Nephron (organoid): ENCODE measurements around the gene MCOLN3.

Experiments
- H3K27ac Mint-ChIP-seq, 3 experiments: 2 replicates each; pipeline ENCODE4 v1.8.0; 2020; ENCODE audit warnings: mixed read lengths in 3 of 3, mild to moderate bottlenecking in 2 of 3, moderate library complexity in 1 of 3
- H3K27me3 Mint-ChIP-seq: 2 replicates; pipeline ENCODE4 v1.8.0; 2021; ENCODE audit warnings: low read depth, mild to moderate bottlenecking, moderate library complexity, mixed read lengths
- H3K36me3 Mint-ChIP-seq: 2 replicates; pipeline ENCODE4 v1.8.0; 2020; ENCODE audit warnings: low read depth, mixed read lengths
- H3K4me1 Mint-ChIP-seq: 2 replicates; pipeline ENCODE4 v1.8.0; 2020; ENCODE audit warnings: mixed read lengths
- H3K4me3 Mint-ChIP-seq, 3 experiments: 2 replicates each; pipeline ENCODE4 v1.8.0; 2020; ENCODE audit warnings: mild to moderate bottlenecking in 3 of 3, mixed read lengths in 3 of 3, moderate library complexity in 2 of 3
- H3K9me3 Mint-ChIP-seq: 2 replicates; pipeline ENCODE4 v1.8.0; 2020; ENCODE audit warnings: mixed read lengths
- TF ChIP-seq, protein P1 (sequence below), 3 experiments: fragments of 200-600 bp; sonication (generic); IDR thresholded peaks; one replicate each; pipeline ENCODE4 v1.5.0; 2021; ENCODE audit warnings: antibody characterized with exemption in 3 of 3; ENCODE audit not compliant: unreplicated experiment in 3 of 3

MCOLN3 gene

DNA sequence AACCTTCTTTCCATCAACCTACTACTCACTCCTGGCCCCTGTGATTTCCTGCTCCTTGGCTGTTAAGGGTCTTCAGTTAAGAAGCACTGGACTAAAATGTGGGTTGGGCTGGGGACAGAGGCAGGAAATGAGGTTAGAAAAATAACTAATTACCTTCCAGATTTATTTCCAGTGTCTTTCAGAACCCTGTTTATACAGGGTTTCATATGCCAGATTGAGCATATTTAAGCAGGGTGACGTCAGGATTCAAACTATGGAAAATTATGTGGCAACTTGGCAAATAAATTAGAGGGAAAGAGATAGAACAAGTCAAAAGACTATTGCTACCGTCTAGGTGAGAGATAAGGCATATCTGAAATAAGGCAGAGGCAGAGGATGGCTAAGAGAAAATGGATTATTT is 11.7 kb upstream of the MCOLN3 start:
- Mint-ChIP-seq H3K27ac (no peak overlapping the region), H3K36me3 (no peaks in the 10 kb centered on the region), H3K4me3 (peak overlapping the region; percentile 20 to 74 (median 60)), H3K9me3 (no peaks in the 10 kb centered on the region), H3K4me1 (peaks cover 6% of the 10 kb centered on the region), H3K27me3 (no peaks in the 10 kb centered on the region)
- TF ChIP-seq, protein P1, sequence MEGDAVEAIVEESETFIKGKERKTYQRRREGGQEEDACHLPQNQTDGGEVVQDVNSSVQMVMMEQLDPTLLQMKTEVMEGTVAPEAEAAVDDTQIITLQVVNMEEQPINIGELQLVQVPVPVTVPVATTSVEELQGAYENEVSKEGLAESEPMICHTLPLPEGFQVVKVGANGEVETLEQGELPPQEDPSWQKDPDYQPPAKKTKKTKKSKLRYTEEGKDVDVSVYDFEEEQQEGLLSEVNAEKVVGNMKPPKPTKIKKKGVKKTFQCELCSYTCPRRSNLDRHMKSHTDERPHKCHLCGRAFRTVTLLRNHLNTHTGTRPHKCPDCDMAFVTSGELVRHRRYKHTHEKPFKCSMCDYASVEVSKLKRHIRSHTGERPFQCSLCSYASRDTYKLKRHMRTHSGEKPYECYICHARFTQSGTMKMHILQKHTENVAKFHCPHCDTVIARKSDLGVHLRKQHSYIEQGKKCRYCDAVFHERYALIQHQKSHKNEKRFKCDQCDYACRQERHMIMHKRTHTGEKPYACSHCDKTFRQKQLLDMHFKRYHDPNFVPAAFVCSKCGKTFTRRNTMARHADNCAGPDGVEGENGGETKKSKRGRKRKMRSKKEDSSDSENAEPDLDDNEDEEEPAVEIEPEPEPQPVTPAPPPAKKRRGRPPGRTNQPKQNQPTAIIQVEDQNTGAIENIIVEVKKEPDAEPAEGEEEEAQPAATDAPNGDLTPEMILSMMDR (IDR thresholded peaks at IDR 0.05; ENCODE audit: unreplicated experiment in 3 of 3): no peak

GRCh38 chr1:85059563-85059962 is 11.3 kb upstream of the MCOLN3 start:
- no peaks in the 10 kb centered on the region for H3K9me3 Mint-ChIP-seq
- H3K36me3 Mint-ChIP-seq: no peaks in the 10 kb centered on the region
- TF ChIP-seq, protein P1 (IDR thresholded peaks at IDR 0.05; ENCODE audit: unreplicated experiment in 3 of 3): no peak
- no peak overlapping the region for H3K27ac Mint-ChIP-seq
- no peaks in the 10 kb centered on the region for H3K27me3 Mint-ChIP-seq
- H3K4me3 Mint-ChIP-seq: peak overlapping the region in 1 of 3 experiments; percentile 14
- H3K4me1 Mint-ChIP-seq: peaks cover 6% of the 10 kb centered on the region

GRCh38 chr1:85058786-85059185 is 10.5 kb upstream of the MCOLN3 start:
- Mint-ChIP-seq H3K27me3 (no peaks in the 10 kb centered on the region), H3K36me3 (no peaks in the 10 kb centered on the region), H3K4me1 (peaks cover 6% of the 10 kb centered on the region)

DNA sequence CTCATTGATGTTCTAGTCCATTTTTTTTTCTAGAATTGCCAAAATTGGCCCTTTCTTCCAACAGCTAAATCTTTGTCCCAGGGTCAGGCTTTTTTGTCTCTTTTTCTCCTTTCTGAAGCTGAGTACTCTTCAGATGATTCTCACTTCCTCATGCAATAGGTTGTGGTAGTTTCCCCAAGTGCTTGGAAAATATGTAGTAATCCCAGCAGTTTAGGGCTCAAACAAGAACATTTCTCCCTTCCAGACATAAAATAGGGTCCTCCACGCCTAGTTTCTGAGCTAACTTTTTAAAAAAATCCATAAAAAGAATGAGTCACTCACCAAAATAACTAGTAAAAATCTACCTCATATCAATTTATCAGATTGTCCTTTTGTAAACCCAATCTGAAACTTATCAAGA is 10.0 kb upstream of the MCOLN3 start:
- TF ChIP-seq, protein P1 (IDR thresholded peaks at IDR 0.05; ENCODE audit: unreplicated experiment in 3 of 3): no peak
- H3K27me3 Mint-ChIP-seq: no peaks in the 10 kb centered on the region
- no peaks in the 10 kb centered on the region for H3K36me3 Mint-ChIP-seq
- no peak overlapping the region for H3K27ac Mint-ChIP-seq
- H3K4me3 Mint-ChIP-seq: no peak overlapping the region
- no peaks in the 10 kb centered on the region for H3K9me3 Mint-ChIP-seq
- H3K4me1 Mint-ChIP-seq: peaks cover 6% of the 10 kb centered on the region

More at GRCh38 chr1:85058786-85059185, 10.5 kb upstream of the MCOLN3 start:
- Mint-ChIP-seq H3K27ac (no peak overlapping the region), H3K9me3 (no peaks in the 10 kb centered on the region), H3K4me3 (no peak overlapping the region)
- TF ChIP-seq, protein P1 (IDR thresholded peaks at IDR 0.05; ENCODE audit: unreplicated experiment in 3 of 3): no peak

- peaks cover 18% of the 10 kb centered on the region for H3K27me3 Mint-ChIP-seq
- no peaks in the 10 kb centered on the region for H3K36me3 Mint-ChIP-seq
- TF ChIP-seq, protein P1 (IDR thresholded peaks at IDR 0.05; ENCODE audit: unreplicated experiment in 3 of 3): no peak
- no peak overlapping the region for H3K4me3 Mint-ChIP-seq
- H3K9me3 Mint-ChIP-seq: no peaks in the 10 kb centered on the region
- H3K27ac Mint-ChIP-seq: no peak overlapping the region
- peaks cover 1% of the 10 kb centered on the region for H3K4me1 Mint-ChIP-seq
Measured at GRCh38 chr1:85054664-85055063, 6.4 kb upstream of the MCOLN3 start.

GRCh38 chr1:85049735-85050166 is 1.5 kb upstream of the MCOLN3 start:
- peak overlapping the region; percentile 51 to 88 (median 62) for H3K4me3 Mint-ChIP-seq
- no peaks in the 10 kb centered on the region for H3K9me3 Mint-ChIP-seq
- TF ChIP-seq, protein P1 (IDR thresholded peaks at IDR 0.05; ENCODE audit: unreplicated experiment in 3 of 3): no peak
- H3K27ac Mint-ChIP-seq: no peak overlapping the region
- H3K4me1 Mint-ChIP-seq: peaks cover 17% of the 10 kb centered on the region
- peaks cover 60% of the 10 kb centered on the region for H3K27me3 Mint-ChIP-seq
- H3K36me3 Mint-ChIP-seq: no peaks in the 10 kb centered on the region
